Lower leg skin (tissue), 4 donors: ENCODE results near the gene LYAR. TPM values are rescaled to one million over a fixed set of nuclear protein-coding genes. Genes with fewer than 3 reads are reported as not detected.

Experiments used
- DNase-seq, 2 donors: peaks; one replicate each; pipeline ENCODE4 v3.0.0-alpha.2; 2019; ENCODE audit warnings: low spot score in 2 of 2
- H3K4me3 ChIP-seq: fragments of 200-600 bp; sonication (generic); 2 replicates; pipeline ENCODE4 v1.5.1; 2017; ENCODE audit warnings: mild to moderate bottlenecking, low read depth; ENCODE audit not compliant: poor library complexity, severe bottlenecking
- CTCF ChIP-seq, 3 donors: fragments of 450-650 bp; IDR thresholded peaks; one replicate each; pipeline ENCODE4 v1.5.1; 2016; ENCODE audit warnings: antibody characterized with exemption in 3 of 3, mild to moderate bottlenecking in 3 of 3, moderate library complexity in 2 of 3
- POLR2A ChIP-seq, 2 donors: fragments of 450-650 bp; IDR thresholded peaks; one replicate each; pipeline ENCODE4 v1.6.1; 2016 to 2017; ENCODE audit warnings: antibody characterized with exemption in 2 of 2, mild to moderate bottlenecking in 1 of 2, moderate library complexity in 1 of 2
- WGBS, 2 donors: methylation state at CpG; one replicate each; pipeline ENCODE4 v1.1.5; 2018; 5-methylcytosine and 5-hydroxymethylcytosine counted together
- intact Hi-C: fragments of 100-400 bp; cut with DNase I; formaldehyde crosslinking; loops from one replicate; pipeline ENCODE4 v1.15.0; 2023; ENCODE audit warnings: low total_unique reads
- total RNA-seq, 4 donors: library from RNA; depleted of rRNA; stranded (reverse); fragments of >200 nt; gene quantifications; one replicate each; pipeline ENCODE4 v1.1.0, GENCODE V29; 2016

LYAR gene
- total RNA-seq, 4 donors from 2014 or later = 5.9 to 13.2 (median 10.0) TPM

GRCh38 chr4:4333265-4333706, 43.3 kb upstream of the LYAR start:
- peak in 1 of 2 donors; percentile 32 for DNase-seq
- WGBS, 2 donors = 31 to 43% methylated on average over 11 of the region's 11 CpGs
- intact Hi-C loops = no loop called here
- H3K4me3 ChIP-seq = no peak overlapping the region
- TF ChIP-seq CTCF (IDR thresholded peaks at IDR 0.05) (no peak), POLR2A (IDR thresholded peaks at IDR 0.05) (no peak)

GRCh38 chr4:4332529-4332928, 42.6 kb upstream of the LYAR start:
- intact Hi-C loops = no loop called here
- TF ChIP-seq CTCF (IDR thresholded peaks at IDR 0.05) (no peak), POLR2A (IDR thresholded peaks at IDR 0.05) (no peak)
- H3K4me3 ChIP-seq = no peak overlapping the region
- no peak for DNase-seq
- WGBS, 2 donors = 91 to 99% methylated on average over 3 of the region's 3 CpGs

- 83% methylated on average over 5 of the region's 5 CpGs for WGBS, 2 donors
- H3K4me3 ChIP-seq = no peak overlapping the region
- no peak for TF ChIP-seq CTCF (IDR thresholded peaks at IDR 0.05)
- no peak for TF ChIP-seq POLR2A (IDR thresholded peaks at IDR 0.05)
- no peak for DNase-seq
- intact Hi-C loops = no loop called here
Observed at GRCh38 chr4:4330794-4331193, 40.8 kb upstream of the LYAR start.

- intact Hi-C loops = no loop called here
- WGBS, 2 donors = 93 to 97% methylated on average over 10 of the region's 10 CpGs
Observed at GRCh38 chr4:4329496-4329895, 39.5 kb upstream of the LYAR start.

GRCh38 chr4:4328840-4329239, 38.9 kb upstream of the LYAR start:
- TF ChIP-seq POLR2A (IDR thresholded peaks at IDR 0.05) = no peak
- TF ChIP-seq CTCF (IDR thresholded peaks at IDR 0.05) = no peak
- H3K4me3 ChIP-seq = no peak overlapping the region
- peak in 1 of 2 donors; percentile 21 for DNase-seq
- WGBS, 2 donors = 91% methylated on average over 4 of the region's 4 CpGs
- intact Hi-C loops = no loop called here

More at GRCh38 chr4:4329496-4329895, 39.5 kb upstream of the LYAR start:
- TF ChIP-seq CTCF (IDR thresholded peaks at IDR 0.05) = no peak
- TF ChIP-seq POLR2A (IDR thresholded peaks at IDR 0.05) = no peak
- H3K4me3 ChIP-seq = no peak overlapping the region
- DNase-seq = peak in 1 of 2 donors; percentile 36

GRCh38 chr4:4328206-4328605, 38.3 kb upstream of the LYAR start:
- 95 to 100% methylated on average over 1 of the region's 1 CpG for WGBS, 2 donors
- TF ChIP-seq CTCF (IDR thresholded peaks at IDR 0.05) = no peak
- TF ChIP-seq POLR2A (IDR thresholded peaks at IDR 0.05) = no peak
- peak in 1 of 2 donors; percentile 6 for DNase-seq
- H3K4me3 ChIP-seq = no peak overlapping the region
- intact Hi-C loops = no loop called here
